Lower leg skin (tissue), 4 donors: Measurements from ENCODE around the gene GSTA3. TPM values are rescaled to one million over a fixed set of nuclear protein-coding genes. Genes with fewer than 3 reads are reported as not detected.

Experiments used
- DNase-seq, 2 donors: peaks; one replicate each; pipeline ENCODE4 v3.0.0-alpha.2; 2019; ENCODE audit warnings: low spot score in 2 of 2
- H3K4me3 ChIP-seq: fragments of 200-600 bp; sonication (generic); 2 replicates; pipeline ENCODE4 v1.5.1; 2017; ENCODE audit warnings: mild to moderate bottlenecking, low read depth; ENCODE audit not compliant: poor library complexity, severe bottlenecking
- CTCF ChIP-seq, 3 donors: fragments of 450-650 bp; IDR thresholded peaks; one replicate each; pipeline ENCODE4 v1.5.1; 2016; ENCODE audit warnings: antibody characterized with exemption in 3 of 3, mild to moderate bottlenecking in 3 of 3, moderate library complexity in 2 of 3
- POLR2A ChIP-seq, 2 donors: fragments of 450-650 bp; IDR thresholded peaks; one replicate each; pipeline ENCODE4 v1.6.1; 2016 to 2017; ENCODE audit warnings: antibody characterized with exemption in 2 of 2, mild to moderate bottlenecking in 1 of 2, moderate library complexity in 1 of 2
- WGBS, 2 donors: methylation state at CpG; one replicate each; pipeline ENCODE4 v1.1.5; 2018; 5-methylcytosine and 5-hydroxymethylcytosine counted together
- intact Hi-C: fragments of 100-400 bp; cut with DNase I; formaldehyde crosslinking; loops from one replicate; pipeline ENCODE4 v1.15.0; 2023; ENCODE audit warnings: low total_unique reads
- total RNA-seq, 4 donors: library from RNA; depleted of rRNA; stranded (reverse); fragments of >200 nt; gene quantifications; one replicate each; pipeline ENCODE4 v1.1.0, GENCODE V29; 2016

The GSTA3 gene
- total RNA-seq, 4 donors from 2014 or later, result 13.3 to 17.8 (median 16.0) TPM

GRCh38 chr6:52881996-52882841, 27.3 kb downstream of the GSTA3 start:
- peak; percentile 79 to 88 for DNase-seq
- intact Hi-C loops, result no loop called here
- 5 to 12% methylated on average over 18 of the region's 18 CpGs for WGBS, 2 donors
- TF ChIP-seq CTCF (IDR thresholded peaks at IDR 0.05) (peak in 1 of 3 donors; percentile 47), POLR2A (IDR thresholded peaks at IDR 0.05) (no peak)
- peak overlapping the region; percentile 16 for H3K4me3 ChIP-seq

DNA sequence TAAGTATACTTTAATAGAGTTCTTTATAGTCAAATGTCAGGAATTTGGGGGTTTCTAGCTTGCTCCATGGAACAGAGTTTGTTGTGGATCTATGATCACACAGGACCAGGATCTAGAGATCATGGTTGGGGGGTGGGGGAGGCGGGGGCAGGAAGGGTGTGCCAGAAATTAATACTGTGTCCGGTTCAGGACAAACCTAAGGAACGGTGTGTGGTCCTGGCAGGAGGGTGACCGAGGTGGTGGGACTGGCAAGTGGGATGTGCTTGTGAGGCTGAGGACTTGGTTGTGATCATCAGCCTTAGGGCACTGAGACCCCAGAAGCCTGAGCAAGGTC, 27.9 kb downstream of the GSTA3 start:
- no peak overlapping the region for H3K4me3 ChIP-seq
- DNase-seq, result no peak
- intact Hi-C loops, result no loop called here
- TF ChIP-seq CTCF (IDR thresholded peaks at IDR 0.05) (no peak), POLR2A (IDR thresholded peaks at IDR 0.05) (no peak)
- WGBS, 2 donors, result 46 to 51% methylated on average over 4 of the region's 4 CpGs

GRCh38 chr6:52877786-52878185, 31.7 kb downstream of the GSTA3 start:
- 68 to 72% methylated on average over 2 of the region's 2 CpGs for WGBS, 2 donors
- no peak for DNase-seq
- no peak overlapping the region for H3K4me3 ChIP-seq
- intact Hi-C loops, result no loop called here
- TF ChIP-seq CTCF (IDR thresholded peaks at IDR 0.05) (no peak), POLR2A (IDR thresholded peaks at IDR 0.05) (no peak)

GRCh38 chr6:52877168-52877567, 32.3 kb downstream of the GSTA3 start:
- WGBS, 2 donors, result 74 to 79% methylated on average over 3 of the region's 3 CpGs
- no peak for TF ChIP-seq CTCF (IDR thresholded peaks at IDR 0.05)
- no peak for TF ChIP-seq POLR2A (IDR thresholded peaks at IDR 0.05)
- intact Hi-C loops, result no loop called here
- no peak overlapping the region for H3K4me3 ChIP-seq
- no peak for DNase-seq

- H3K4me3 ChIP-seq, result no peak overlapping the region
- TF ChIP-seq CTCF (IDR thresholded peaks at IDR 0.05) (no peak), POLR2A (IDR thresholded peaks at IDR 0.05) (no peak)
- 84 to 91% methylated on average over 7 of the region's 7 CpGs for WGBS, 2 donors
- intact Hi-C loops, result no loop called here
- DNase-seq, result no peak
Measured at GRCh38 chr6:52876056-52876787, 33.3 kb downstream of the GSTA3 start.
